ENCODE results near the gene INPP4B.
"Not testable (repeated sequence)": the region's sequence is repeated elsewhere in the genome, so short reads cannot be mapped to it uniquely, and the experiment has no call there.

Gene INPP4B

GRCh38 chr4:142411993-142412392, 434.1 kb downstream of the INPP4B start:
- no peak for DNase-seq (ENCODE audit: low spot score)

GRCh38 chr4:142408003-142408441, 438.1 kb downstream of the INPP4B start:
- DNase-seq (ENCODE audit: low spot score), result no peak

DNA sequence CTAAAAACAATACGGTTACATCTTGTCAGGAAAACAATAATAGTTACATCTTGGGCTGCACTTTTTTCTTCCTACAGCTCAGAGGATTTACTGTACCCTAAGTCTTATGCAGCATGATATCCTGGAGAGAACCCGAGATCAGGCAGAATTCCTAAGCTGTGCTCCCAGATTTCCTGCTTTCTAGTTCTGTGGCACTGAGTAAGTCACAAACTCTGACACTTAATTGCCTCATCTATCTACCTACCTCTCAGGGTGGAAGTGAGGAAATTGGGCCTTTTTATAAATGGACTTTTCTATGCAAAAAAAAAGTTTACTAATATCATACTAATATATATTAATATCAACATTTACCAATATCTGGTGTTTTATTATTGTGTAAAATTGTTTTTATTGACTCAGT, 438.5 kb downstream of the INPP4B start:
- DNase-seq (ENCODE audit: low spot score), result no peak

DNA sequence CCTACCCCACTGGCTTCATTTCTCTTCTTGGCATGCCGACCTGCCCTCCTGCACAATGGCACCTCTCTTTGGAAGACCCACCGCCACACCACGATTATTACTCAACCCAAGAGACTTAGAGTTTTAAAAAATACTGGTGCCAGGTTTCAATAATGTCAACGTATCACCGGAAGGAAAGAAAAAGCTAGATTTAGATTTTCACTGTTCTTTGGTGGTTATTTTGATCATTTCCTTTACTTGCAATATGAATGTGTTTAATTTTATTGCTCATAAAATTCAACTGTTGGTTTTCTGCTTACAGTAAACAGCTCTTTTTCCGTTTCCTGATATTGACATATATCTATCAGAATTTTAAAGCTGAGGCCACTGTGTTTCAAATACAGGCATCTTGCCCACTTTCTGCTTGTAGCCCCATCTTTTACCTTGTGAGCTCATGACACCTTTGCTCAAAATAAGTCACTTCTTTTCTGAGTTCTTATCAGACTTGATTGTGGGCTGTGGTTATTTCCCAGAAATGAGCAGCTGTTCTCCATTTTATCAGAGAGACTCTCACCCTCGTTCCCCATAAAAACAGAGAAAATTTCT, 439.1 kb downstream of the INPP4B start:
- no peak for DNase-seq (ENCODE audit: low spot score)

- DNase-seq (ENCODE audit: low spot score), result no peak
Observed at GRCh38 chr4:142406499-142406835, 439.6 kb downstream of the INPP4B start.

DNA sequence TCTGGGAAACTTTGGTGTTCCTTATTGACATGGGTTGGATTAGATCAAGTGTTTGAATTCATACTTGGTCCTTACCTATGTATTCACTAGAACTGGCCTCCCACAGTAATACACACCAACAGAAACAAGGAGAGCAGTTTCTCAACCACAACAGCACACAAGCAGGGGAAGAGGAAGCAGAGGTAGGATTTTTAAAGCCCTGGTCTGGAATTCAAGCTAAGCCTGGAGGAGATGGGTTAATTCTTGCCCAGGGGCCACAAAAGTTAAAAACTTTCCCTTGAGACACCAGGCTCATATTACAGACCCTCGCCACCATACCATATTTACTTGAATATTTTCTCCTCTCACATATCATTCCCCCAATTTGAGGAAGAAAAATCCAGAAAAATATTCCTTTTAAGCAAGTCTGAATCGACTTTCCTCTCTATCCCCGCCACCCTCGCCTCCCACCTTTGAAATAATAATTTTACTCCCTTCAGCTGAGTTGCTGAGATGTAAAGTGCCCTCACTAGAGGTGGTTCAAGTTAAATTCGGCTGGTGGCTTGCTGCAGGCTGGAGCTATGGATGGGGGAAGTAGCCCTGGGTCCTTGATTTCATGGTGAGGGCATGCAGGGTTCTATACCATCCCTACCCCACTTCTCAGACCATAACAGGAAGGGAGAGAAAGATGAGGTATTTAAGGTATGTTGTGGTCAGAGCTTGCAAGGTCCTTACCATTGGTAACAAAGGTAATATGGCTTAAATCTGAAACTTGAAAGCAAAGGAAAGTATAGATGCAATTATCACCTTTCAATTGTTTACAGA, 440.2 kb downstream of the INPP4B start:
- DNase-seq (ENCODE audit: low spot score), result no peak

GRCh38 chr4:142405021-142405694, 440.9 kb downstream of the INPP4B start:
- DNase-seq (ENCODE audit: low spot score), result peak; percentile 81

DNA sequence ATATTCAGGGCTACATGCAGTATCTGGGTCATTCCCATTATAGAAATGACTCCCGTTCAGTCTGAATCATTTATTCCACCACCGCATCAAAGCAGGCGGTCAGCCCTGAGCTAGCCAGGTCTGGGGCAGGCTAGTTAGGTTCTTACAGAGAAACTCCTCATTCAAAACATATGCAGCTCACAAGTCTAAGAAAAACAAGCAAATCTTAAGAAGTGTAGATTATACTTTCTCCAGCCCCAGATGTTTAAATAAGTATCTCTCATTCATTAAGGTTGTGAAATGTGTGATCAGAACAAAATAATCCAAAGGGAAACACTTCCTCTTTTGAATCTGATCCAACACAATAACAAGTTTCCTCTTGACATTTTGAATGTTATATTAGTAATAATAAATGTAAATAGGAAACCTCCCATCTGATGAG, 441.9 kb downstream of the INPP4B start:
- DNase-seq (ENCODE audit: low spot score), result no peak

DNA sequence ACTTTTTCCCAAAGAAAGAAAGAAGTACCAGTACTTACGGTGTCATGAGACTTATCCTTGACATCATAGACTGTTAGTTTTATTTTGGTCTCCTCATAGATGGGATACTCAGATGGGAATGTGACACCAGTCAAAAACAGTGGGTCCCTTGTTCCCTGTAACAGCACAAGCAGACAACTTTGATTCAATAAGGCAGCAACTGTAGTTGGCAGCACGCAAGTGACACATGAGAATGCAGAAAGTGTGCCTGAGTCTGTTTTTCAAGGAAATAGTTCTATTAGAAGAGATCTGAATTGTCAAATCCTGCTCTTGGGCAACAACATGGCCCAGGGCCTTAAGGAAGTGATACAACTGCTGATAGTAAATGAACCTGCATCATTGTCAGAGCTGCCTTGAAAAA, 443.2 kb downstream of the INPP4B start:
- no peak for DNase-seq (ENCODE audit: low spot score)

DNA sequence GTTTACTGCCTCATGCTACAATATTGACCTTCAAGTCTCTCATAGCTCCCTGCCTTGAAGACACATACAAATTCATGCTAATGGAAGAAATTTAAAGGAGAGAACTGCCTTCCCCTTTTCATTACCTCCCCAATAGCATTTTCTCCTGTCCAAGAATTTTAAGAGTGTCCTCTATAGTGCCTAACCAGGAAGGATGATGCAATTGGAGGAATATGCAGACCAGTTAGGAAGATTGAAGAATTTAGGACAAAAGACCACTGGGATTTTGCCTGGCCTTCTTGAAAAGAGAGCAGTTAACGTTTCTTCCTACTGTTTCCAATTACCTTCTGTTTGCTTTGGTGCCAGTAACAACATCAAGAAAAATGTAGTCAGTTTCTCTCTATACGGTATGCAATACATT, 443.9 kb downstream of the INPP4B start:
- no peak for DNase-seq (ENCODE audit: low spot score)

GRCh38 chr4:142397364-142397991, 448.6 kb downstream of the INPP4B start:
- DNase-seq (ENCODE audit: low spot score), result not testable (repeated sequence)

GRCh38 chr4:142396279-142396678, 449.8 kb downstream of the INPP4B start:
- DNase-seq (ENCODE audit: low spot score), result no peak

GRCh38 chr4:142393127-142393526, 453.0 kb downstream of the INPP4B start:
- DNase-seq (ENCODE audit: low spot score), result no peak

GRCh38 chr4:142386856-142387255, 459.2 kb downstream of the INPP4B start:
- no peak for DNase-seq (ENCODE audit: low spot score)

DNA sequence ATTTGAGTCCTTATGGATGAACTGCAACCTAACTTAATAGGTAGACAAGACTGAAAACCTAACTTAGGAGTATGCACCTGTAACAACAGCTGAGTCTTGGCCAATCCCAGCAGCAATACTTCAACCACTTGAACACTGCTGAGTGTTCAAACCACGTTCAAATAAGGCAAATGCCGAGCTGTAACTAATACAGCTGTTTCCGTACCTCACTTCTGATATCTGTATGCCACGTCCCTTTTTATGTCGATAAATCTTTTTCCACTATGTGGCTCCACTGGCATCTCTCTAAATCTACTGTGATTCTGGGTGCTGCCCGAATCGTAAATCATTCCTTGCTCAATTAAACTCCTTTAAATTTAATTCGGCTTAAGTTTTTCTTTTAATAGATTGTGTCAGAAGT, 459.7 kb downstream of the INPP4B start:
- no peak for DNase-seq (ENCODE audit: low spot score)

- no peak for DNase-seq (ENCODE audit: low spot score)
Observed at GRCh38 chr4:142383800-142384470, 462.2 kb downstream of the INPP4B start.

DNA sequence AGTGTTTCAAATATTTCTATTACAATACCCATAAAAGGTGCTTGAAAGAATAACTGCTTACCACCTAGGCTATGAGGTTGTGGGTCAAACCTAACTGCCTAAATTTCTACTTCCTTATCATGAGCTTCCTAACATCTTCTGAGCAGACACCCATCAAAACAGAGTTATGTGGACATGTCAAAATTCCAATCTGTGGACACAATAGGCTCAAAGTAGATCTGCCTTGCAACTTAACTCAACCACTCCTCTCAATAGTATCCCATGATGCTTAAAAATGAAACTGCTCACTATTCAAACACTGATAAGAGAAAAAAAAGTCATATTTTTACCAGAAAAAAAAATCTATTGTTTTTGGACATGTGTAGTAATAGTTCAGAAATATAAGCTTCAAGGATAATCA, 462.7 kb downstream of the INPP4B start:
- no peak for DNase-seq (ENCODE audit: low spot score)

- DNase-seq (ENCODE audit: low spot score), result no peak
Observed at GRCh38 chr4:142380052-142380602, 466.0 kb downstream of the INPP4B start.

- DNase-seq (ENCODE audit: low spot score), result no peak
Observed at GRCh38 chr4:142379277-142380051, 466.6 kb downstream of the INPP4B start.

DNA sequence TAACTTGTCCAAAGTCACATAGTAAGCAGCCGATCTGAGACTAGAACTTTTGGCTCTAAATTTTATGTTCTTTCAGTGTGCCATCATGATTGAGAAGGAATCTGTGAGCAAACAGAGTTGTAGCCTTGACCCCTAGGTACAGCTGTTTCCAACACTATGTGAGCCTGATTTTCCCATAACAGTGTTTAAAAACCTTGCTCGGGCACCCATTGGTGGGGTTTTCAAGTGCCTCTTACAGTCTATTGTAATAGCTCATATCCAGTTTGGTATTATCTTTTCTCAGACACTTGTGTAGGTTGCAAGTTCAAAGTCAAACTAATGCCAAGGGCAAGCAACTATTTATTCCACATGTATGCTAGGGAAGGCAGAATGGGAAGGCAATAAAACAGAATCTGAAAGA, 467.9 kb downstream of the INPP4B start:
- no peak for DNase-seq (ENCODE audit: low spot score)

All from left forelimb (tissue), 1 donor.